ENCODE data around the gene PPFIA2. TPM values are rescaled to one million over a fixed set of nuclear protein-coding genes. Genes with fewer than 3 reads are reported as not detected.
A peak's percentile ranks its signal among the peaks of the same experiment; 100 is the strongest.

Gene PPFIA2
- total RNA-seq, 1 experiment from 2014 or later: 1.1 TPM

DNA sequence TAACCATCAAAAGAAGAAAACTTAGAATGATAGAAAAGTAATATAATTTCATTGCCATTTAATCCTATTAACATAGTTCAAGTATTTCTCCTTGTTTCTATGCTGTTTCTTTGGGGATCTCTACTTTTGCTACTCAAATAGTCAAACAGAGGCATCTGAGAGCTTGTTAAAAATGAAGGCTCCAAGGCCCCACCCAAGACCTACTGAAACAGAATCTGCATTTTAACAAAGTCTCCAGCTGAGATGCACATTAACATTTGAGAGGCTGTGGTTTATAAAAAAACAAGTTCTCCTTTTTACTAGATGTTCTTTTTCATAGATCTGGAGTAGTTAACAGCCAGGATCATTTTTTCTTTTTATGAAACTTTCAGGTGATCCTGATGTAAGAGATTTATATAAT, 31.8 kb downstream of the PPFIA2 start:
- ChIA-PET CTCF (interaction anchor here (2.0 kb wide), 1 partner anchor 265 kb away, joined by 6 read pairs; no protein-coding TSS in a partner anchor), POLR2A (no interaction called here)
- H3K9me3 Mint-ChIP-seq: peaks cover 6% of the 10 kb centered on the region; the same call in 1 of the 2 replicates
- H3K27me3 Mint-ChIP-seq (ENCODE audit: low read depth): no peaks in the 10 kb centered on the region
- no peak overlapping the region for H3K27ac Mint-ChIP-seq
- ATAC-seq (peak; percentile 70), DNase-seq (ENCODE audit: low spot score) (no peak)
- no peak for TF ChIP-seq ZNF512 (CRISPR knock-in tag; IDR thresholded peaks at IDR 0.05; ENCODE audit: borderline replicate concordance)
- no peak for TF ChIP-seq ATF1 (CRISPR knock-in tag; IDR thresholded peaks at IDR 0.05)
- no peak for TF ChIP-seq HMGA2 (CRISPR knock-in tag; IDR thresholded peaks at IDR 0.05)
- peaks cover 40% of the 10 kb centered on the region for H3K4me1 Mint-ChIP-seq
- no peaks in the 10 kb centered on the region for H3K36me3 Mint-ChIP-seq
- H3K4me3 Mint-ChIP-seq: no peak overlapping the region

DNA sequence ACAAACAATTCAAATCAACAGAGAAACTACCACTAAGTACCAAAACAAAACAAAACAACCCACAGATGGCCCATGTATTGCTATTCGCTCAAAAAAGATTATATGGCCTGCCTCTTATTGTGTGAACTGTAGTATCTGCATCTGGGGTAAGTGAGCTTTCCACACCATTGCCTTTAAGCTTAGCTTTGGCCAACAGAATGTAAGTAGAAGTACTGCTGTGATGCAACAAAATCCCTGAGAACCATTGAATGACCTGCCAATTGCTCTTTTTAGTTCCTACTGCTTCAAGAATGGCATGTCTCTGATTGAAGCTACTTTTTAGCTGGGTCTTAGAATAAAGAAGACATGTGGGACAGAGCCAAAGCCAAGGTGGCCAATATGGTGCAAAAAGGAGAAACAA, 32.5 kb downstream of the PPFIA2 start:
- Mint-ChIP-seq H3K36me3 (no peaks in the 10 kb centered on the region), H3K27ac (no peak overlapping the region; the same call in 1 of the 2 replicates), H3K4me1 (peaks cover 40% of the 10 kb centered on the region), H3K4me3 (no peak overlapping the region), H3K9me3 (peaks cover 6% of the 10 kb centered on the region; the same call in 1 of the 2 replicates), H3K27me3 (ENCODE audit: low read depth) (no peaks in the 10 kb centered on the region)
- ChIA-PET POLR2A (no interaction called here), CTCF (interaction anchor here (2.0 kb wide), 1 partner anchor 266 kb away, joined by 6 read pairs; no protein-coding TSS in a partner anchor)
- DNase-seq (ENCODE audit: low spot score): no peak
- ATAC-seq: peak; percentile 72
- TF ChIP-seq, protein P1, sequence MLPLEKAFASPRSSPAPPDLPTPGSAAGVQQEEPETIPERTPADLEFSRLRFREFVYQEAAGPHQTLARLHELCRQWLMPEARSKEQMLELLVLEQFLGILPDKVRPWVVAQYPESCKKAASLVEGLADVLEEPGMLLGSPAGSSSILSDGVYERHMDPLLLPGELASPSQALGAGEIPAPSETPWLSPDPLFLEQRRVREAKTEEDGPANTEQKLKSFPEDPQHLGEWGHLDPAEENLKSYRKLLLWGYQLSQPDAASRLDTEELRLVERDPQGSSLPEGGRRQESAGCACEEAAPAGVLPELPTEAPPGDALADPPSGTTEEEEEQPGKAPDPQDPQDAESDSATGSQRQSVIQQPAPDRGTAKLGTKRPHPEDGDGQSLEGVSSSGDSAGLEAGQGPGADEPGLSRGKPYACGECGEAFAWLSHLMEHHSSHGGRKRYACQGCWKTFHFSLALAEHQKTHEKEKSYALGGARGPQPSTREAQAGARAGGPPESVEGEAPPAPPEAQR (CRISPR knock-in tag; IDR thresholded peaks at IDR 0.05): no peak
- TF ChIP-seq ZNF671 (CRISPR knock-in tag; IDR thresholded peaks at IDR 0.05) (no peak), ZNF317 (CRISPR knock-in tag; IDR thresholded peaks at IDR 0.05; ENCODE audit: borderline replicate concordance, low read depth) (no peak)

DNA sequence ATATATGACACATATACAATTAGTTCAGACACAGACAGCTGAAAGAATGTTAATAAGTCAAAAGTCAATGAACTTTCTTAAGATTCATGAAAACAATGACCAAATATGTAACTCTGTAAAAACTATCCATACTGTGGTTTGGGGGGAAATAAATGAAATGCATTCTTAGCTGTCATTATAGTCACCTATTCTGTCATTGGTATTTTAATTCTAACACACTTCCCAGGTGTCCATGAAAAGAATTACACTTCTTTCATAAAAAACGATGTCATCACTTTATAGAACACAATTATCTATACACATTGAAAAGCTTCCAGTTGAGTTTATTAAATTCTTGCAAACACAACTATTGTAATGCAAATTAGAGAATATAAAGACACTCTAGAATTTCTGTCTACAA, 35.8 kb downstream of the PPFIA2 start:
- TF ChIP-seq, protein P2, sequence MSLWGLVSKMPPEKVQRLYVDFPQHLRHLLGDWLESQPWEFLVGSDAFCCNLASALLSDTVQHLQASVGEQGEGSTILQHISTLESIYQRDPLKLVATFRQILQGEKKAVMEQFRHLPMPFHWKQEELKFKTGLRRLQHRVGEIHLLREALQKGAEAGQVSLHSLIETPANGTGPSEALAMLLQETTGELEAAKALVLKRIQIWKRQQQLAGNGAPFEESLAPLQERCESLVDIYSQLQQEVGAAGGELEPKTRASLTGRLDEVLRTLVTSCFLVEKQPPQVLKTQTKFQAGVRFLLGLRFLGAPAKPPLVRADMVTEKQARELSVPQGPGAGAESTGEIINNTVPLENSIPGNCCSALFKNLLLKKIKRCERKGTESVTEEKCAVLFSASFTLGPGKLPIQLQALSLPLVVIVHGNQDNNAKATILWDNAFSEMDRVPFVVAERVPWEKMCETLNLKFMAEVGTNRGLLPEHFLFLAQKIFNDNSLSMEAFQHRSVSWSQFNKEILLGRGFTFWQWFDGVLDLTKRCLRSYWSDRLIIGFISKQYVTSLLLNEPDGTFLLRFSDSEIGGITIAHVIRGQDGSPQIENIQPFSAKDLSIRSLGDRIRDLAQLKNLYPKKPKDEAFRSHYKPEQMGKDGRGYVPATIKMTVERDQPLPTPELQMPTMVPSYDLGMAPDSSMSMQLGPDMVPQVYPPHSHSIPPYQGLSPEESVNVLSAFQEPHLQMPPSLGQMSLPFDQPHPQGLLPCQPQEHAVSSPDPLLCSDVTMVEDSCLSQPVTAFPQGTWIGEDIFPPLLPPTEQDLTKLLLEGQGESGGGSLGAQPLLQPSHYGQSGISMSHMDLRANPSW (CRISPR knock-in tag; conservative IDR thresholded peaks at IDR 0.05; ENCODE audit: low read depth): no peak
- Mint-ChIP-seq H3K9me3 (peaks cover 6% of the 10 kb centered on the region; the same call in 1 of the 2 replicates), H3K27me3 (ENCODE audit: low read depth) (no peaks in the 10 kb centered on the region), H3K4me1 (peaks cover 32% of the 10 kb centered on the region), H3K36me3 (no peaks in the 10 kb centered on the region), H3K4me3 (no peak overlapping the region), H3K27ac (no peak overlapping the region)
- no peak for DNase-seq (ENCODE audit: low spot score)
- POLR2A ChIA-PET: no interaction called here
- no peak for ATAC-seq
- CTCF ChIA-PET: no interaction called here

DNA sequence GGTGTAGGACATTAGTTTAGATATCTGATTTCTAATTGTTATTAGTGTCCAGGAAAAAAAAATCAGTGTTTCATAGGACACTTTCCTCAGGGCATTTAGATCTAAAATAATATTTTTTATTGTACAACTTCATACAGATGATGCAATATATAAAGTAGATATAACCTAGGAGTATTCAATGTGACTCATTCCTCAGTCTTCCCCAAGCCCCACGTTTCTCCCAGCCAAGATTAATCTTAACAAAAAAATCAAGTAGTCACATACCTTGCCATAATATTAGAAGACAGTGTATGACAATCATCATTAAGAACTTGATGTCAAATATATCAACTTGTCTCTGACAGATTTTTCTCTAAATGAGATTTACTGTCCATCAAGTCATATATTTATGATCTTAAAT, 37.1 kb downstream of the PPFIA2 start:
- peaks cover 18% of the 10 kb centered on the region for H3K4me1 Mint-ChIP-seq
- no peaks in the 10 kb centered on the region for H3K27me3 Mint-ChIP-seq (ENCODE audit: low read depth)
- H3K36me3 Mint-ChIP-seq: no peaks in the 10 kb centered on the region
- peaks cover 6% of the 10 kb centered on the region; the same call in 1 of the 2 replicates for H3K9me3 Mint-ChIP-seq
- no peak overlapping the region for H3K4me3 Mint-ChIP-seq
- no peak for DNase-seq (ENCODE audit: low spot score)
- CTCF ChIA-PET: no interaction called here
- no peak overlapping the region for H3K27ac Mint-ChIP-seq
- ATAC-seq: no peak
- POLR2A ChIA-PET: no interaction called here
- TF ChIP-seq ELF4 (CRISPR knock-in tag; IDR thresholded peaks at IDR 0.05; ENCODE audit: low read depth) (no peak), ZNF232 (CRISPR knock-in tag; IDR thresholded peaks at IDR 0.05) (no peak), NFATC4 (CRISPR knock-in tag; IDR thresholded peaks at IDR 0.05) (no peak), GRHL2 (CRISPR knock-in tag; IDR thresholded peaks at IDR 0.05; ENCODE audit: insufficient replicate concordance, severe bottlenecking) (no peak), NR3C1 (CRISPR knock-in tag; conservative IDR thresholded peaks at IDR 0.05; ENCODE audit: low read depth) (no peak), GTF2I (CRISPR knock-in tag; conservative IDR thresholded peaks at IDR 0.05) (no peak), CDX4 (CRISPR knock-in tag; IDR thresholded peaks at IDR 0.05; ENCODE audit: borderline replicate concordance) (no peak), MXD4 (CRISPR knock-in tag; IDR thresholded peaks at IDR 0.05; ENCODE audit: borderline replicate concordance) (no peak), RELA (CRISPR knock-in tag; IDR thresholded peaks at IDR 0.05; ENCODE audit: borderline replicate concordance) (no peak), TEAD1 (CRISPR knock-in tag; IDR thresholded peaks at IDR 0.05) (no peak), MYBL2 (CRISPR knock-in tag; IDR thresholded peaks at IDR 0.05) (no peak)
- TF ChIP-seq, protein P3, sequence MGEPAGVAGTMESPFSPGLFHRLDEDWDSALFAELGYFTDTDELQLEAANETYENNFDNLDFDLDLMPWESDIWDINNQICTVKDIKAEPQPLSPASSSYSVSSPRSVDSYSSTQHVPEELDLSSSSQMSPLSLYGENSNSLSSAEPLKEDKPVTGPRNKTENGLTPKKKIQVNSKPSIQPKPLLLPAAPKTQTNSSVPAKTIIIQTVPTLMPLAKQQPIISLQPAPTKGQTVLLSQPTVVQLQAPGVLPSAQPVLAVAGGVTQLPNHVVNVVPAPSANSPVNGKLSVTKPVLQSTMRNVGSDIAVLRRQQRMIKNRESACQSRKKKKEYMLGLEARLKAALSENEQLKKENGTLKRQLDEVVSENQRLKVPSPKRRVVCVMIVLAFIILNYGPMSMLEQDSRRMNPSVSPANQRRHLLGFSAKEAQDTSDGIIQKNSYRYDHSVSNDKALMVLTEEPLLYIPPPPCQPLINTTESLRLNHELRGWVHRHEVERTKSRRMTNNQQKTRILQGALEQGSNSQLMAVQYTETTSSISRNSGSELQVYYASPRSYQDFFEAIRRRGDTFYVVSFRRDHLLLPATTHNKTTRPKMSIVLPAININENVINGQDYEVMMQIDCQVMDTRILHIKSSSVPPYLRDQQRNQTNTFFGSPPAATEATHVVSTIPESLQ (CRISPR knock-in tag; IDR thresholded peaks at IDR 0.05): no peak
- TF ChIP-seq, protein P4, sequence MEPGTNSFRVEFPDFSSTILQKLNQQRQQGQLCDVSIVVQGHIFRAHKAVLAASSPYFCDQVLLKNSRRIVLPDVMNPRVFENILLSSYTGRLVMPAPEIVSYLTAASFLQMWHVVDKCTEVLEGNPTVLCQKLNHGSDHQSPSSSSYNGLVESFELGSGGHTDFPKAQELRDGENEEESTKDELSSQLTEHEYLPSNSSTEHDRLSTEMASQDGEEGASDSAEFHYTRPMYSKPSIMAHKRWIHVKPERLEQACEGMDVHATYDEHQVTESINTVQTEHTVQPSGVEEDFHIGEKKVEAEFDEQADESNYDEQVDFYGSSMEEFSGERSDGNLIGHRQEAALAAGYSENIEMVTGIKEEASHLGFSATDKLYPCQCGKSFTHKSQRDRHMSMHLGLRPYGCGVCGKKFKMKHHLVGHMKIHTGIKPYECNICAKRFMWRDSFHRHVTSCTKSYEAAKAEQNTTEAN (CRISPR knock-in tag; IDR thresholded peaks at IDR 0.05): no peak

Data from WTC11 (cell line).